HS-27A (cell line): ENCODE measurements around the gene GPR146.

Source experiments
- DNase-seq: peaks from one replicate; pipeline ENCODE4 v3.0.0-alpha.2; 2012; ENCODE audit warnings: low read depth, missing footprints

The GPR146 gene

DNA sequence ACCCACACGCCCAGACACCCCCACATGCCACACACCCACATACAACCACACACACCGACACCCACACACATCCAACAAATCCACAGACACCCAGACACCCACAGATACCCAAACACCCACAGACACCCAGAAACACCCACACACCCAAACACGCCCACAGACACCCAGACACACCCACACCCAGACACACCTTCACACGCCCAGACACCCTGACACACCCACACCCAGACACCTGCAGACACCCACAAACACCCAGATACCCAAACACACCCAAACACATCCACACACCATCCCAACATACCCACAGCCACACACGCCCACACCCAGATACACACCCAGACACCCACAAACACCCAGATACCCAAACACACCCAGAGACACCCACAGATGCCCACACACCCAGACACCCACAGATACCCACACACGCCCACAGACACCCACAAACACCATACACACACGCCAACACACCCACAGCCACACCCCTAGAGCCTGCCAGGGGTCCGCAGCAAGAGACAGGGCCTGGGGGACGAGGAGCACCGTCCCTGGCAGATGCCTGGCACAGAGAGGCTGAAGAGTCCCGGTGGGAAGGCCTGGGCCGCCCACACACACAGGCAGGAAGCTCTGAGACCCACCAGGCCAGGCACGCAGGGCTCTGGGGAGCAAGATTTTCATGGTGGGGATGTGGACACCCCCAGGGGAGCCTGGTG is 32.9 kb upstream of the GPR146 start:
- DNase-seq, result no peak

DNA sequence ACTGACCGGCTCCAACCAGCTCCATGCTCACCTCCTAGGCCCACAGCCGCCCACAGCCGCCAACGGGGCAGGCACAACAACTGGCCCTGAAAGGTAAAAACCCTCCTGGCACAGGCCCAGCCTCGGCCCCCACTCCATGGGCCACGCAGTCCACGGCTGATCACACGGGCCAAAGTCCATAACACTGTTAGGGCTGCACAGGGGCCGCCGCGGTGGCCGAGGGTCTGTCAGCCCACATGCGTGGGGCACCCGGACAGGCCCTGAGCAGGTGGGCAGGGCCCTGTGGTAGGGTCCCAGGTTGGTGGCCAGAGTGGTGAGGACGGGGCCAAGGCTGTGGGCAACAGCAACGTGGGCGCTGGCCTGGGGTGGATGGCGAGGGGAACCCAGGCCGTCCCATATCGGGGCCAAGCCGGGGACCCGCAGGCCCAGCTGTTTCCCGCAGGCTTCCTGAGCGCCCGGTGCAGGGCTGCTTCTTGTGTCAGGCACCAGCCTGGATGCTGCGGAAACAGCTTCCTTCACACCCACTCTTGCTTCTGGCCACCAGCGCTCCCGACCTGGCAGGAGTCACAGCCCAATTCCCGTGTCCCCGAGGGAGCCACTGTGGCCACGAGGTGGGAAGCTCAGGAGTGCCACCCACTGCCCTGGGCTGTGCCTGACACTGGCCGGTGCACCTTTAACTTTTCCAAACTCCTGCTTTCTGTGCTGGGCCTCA is 32.2 kb upstream of the GPR146 start:
- no peak for DNase-seq

DNA sequence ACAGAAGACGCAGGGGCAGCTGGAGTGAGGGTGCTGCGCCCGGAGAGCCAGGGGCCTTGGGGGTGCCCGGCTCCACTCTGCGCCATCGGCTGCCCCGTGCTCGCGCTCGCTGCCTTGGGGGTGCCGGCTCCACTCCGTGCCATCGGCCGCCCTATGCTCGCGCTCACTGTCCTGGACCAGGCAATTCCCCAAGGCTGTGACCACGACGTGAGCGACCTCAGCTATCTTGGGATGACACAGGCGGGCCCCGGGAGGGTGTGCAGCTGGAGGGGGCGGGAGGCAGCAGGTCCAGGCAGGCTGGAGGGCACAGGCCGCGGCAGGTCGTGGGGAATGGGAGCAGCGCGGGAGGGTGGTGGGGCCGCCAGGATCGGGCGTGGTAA is 31.6 kb upstream of the GPR146 start:
- DNase-seq, result no peak

DNA sequence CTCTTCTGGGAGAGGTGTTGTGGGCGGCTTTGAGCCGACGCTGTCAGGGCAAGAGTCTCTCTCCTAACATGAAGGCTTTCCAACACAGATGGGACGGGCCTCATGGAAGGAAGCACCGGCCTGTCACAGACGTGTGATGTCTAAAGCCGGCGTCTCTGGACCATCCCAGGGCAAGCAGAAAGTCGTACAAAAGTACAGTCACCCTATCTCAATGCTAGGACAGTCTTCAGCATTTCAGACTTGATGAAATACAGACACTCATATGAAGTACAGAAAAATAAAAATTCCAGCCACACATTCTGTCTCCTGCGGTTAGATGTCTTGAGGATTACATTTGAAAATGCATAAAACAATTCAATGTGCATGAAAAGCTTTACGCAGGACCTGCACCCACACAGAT is 30.8 kb upstream of the GPR146 start:
- DNase-seq, result no peak

DNA sequence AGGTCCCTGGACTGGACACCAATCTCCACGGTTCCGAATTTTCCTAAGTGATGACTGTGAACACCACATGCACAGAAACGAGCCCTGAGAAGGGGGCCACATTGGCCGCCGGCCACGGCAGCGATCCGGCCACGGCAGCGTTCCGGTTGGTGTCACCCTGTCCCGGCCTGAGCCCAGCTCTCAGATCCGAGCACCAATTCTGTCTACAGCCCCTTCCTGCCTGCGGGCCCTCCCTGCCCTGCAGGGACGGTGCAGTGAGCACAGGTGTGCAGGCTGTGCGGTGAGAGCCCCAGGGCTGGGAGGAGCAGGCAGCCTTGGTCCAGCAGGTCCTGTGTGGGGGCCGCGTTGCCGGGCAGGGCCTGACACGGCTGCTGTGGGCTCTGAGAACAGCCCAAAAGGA is 29.7 kb upstream of the GPR146 start:
- DNase-seq, result no peak

DNA sequence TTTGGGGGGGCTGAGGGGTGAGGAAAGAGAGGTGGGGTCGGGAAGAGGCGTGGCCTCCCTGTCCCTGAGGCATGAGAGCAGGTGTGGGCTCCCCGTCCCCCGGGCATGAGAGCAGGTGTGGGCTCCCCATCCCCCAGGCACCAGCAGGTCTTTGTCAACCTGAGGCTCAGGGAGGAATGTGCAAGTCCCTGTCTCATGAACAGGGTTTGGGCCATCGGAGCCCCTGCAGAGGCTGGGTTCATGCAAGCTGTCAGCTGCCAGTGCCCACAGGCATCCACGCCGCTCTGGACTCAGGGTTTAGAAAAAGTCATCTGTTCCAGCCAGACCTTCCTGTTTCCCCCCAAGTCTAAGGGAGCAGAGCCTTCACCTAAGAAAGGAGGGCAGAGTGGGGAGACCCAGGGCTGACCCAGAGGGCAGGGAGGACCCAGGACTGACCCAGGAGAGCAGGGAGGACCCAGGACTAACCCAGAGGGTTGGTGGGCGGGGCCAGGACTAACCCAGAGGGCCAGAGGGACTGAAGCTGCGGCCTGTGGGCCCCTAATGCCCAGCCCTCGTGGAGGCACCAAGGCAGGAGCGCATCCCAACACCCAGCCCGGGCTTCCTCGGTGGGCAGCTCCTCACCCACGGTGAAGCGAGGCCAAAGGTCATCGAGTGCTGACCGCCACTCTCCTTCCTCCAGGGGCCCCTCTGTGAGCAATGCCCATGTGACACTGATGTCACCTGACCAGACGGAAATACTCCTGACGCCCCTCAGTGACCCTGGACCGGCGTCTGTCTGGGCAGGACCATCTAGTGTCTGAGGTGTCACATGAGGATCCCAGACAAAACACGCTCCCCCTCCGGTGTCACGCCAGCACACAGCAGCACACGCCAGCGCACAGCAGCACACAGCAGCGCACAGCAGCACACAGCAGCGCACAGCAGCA is 28.9 kb upstream of the GPR146 start:
- DNase-seq, result no peak

DNA sequence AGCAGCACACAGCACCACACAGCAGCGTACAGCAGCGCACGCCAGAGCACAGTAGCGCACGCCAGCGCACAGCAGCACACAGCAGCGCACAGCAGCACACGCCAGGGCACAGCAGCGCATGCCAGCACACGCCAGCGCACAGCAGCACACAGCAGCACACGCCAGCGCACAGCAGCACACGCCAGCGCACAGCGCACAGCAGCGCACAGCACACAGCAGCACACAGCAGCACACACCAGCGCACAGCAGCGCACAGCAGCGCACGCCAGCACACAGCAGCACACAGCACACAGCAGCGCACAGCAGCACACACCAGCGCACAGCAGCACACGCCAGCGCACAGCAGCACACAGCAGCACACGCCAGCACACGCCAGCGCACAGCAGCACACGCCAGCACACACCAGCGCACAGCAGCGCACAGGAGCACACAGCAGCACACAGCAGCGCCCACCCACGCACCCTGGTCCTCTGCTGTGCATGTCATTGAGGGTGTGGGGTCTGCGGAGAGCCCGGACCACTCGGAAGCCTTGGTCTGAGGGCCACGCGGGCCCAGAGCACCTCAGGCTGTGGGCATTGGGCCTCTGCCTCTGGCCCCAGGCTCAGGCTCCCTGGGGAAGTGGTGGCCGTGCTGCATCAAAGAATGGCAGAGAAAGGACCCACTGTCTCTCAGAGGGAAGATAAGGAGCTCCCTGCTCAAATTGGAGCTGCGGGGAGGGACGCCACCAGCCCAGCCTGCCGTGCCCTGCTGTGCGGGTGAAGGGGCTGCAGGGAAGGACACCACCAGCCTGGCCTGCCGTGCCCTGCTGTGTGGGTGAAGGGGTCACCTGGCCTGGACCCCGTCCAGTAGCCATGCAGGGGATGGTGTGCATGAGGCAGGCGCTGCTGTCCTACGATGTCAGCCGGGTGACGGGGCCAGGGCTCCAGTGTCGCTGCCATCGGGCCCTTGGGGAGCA is 27.5 kb upstream of the GPR146 start:
- no peak for DNase-seq

DNA sequence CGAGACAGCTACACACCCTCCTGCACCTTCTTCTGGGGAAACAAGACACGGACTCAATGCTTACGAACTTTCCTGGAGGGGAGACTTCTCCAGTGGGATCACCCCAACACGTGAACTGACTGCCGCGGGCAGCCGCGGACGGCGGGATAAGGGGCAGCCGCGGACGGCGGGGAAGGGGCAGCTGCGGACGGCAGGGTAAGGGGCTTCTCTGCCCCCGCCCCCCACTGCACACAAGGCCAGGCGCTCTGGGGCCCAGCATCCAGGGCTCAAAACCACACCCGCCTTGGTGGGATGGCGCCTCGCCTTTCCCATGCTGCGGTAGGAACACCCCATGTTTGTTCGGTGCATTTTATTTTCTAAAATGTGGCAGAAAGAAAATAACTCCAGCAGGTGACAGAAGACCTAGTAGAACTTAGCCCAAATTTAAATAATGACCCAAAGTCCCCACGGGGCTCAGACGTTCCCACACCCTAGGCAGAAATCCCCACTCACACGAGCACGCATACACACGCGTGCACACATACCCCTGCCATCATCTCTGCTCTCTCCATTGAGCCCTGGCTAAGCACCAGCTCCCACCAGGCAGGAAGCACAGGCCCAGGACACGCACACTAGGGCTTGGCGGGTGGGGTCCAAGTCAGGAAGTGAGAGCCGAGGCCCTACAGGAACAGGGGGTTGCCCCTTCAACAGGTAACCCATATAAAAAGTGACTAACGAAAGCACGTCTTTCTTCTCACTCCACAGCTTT is 26.6 kb upstream of the GPR146 start:
- no peak for DNase-seq

DNA sequence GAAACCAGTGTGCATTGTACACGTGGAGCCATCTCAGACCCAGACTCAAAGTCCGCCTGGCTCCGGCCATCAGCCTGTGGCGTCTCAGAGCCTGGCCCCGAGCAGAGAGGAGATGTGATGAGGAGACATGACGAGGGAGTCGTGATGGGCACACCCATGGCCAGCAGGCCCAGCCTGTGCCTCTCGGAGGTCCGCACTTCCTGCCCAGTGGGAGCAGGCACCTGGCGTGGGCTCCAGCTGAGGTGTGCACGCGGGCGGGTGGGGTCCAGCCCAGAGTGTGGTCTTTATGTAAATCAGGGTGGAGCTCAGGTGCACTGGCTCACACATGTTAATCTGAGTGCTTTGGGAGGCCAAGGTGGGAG is 26.0 kb upstream of the GPR146 start:
- no peak for DNase-seq

DNA sequence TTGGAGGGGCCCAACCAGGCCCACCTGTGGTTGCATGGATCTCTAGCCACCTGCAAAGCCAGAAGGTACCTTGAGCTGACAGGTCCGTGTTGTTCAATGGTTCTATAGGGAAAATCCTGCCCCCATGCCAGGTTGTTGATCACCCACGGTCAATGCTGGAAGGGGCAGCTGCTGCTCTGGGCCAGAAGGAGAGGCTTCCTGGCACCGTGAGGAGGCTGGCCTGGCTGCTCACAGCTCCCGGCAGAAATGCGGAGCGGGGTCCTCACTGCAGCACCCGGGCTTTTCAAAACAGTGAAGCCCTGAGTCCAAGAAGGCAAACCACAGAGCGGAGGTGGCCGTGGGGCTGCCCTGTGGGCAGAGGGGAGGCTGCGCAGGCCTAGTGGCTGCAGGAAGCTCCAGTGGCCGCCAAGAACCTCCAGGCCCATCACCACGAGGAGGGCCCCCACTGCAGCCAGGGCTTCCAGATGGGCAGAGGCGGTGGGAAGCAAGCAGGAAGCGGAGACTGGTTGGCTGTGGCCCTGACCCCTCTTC is 25.0 kb upstream of the GPR146 start:
- DNase-seq, result no peak

DNA sequence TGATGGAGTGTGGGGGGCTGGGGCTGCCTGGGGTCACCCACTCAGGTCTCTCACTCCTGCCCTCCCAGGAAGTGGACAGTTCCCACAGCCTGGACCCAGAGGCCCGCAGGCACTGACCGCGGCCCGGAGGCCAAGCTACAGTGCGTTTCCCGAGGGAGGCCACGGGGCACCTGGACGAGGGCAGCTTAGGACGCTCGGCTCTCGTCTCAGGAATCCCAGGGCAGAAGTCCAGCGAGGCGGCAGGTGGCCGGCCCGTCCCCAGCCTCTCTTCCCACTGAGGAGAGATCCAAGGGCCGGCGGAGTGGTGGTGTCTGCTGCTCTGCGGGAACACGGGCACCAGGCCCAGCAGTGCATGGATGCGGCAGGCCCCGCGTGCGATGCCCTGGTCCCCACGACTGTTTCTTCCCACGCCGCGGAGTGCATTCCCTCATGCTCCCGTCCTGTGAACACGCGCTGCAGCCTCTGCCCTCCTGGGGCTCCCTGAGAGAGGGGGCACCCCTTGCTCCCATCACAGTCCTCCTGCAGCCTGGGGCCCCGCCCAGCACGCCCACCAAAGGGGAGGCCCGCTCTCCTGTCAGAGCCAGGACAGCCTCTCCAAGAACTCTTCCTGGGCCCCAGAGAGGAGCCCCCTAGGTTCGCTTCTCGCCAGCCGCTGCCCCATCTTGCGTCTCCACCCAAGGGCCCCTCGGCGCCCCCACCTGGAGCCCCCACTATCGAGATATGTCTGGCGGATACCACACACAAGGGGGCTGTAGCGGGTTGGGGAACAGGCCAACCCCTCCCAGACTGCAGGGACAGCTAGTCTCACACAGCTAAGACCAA is 24.3 kb upstream of the GPR146 start:
- DNase-seq, result no peak

DNA sequence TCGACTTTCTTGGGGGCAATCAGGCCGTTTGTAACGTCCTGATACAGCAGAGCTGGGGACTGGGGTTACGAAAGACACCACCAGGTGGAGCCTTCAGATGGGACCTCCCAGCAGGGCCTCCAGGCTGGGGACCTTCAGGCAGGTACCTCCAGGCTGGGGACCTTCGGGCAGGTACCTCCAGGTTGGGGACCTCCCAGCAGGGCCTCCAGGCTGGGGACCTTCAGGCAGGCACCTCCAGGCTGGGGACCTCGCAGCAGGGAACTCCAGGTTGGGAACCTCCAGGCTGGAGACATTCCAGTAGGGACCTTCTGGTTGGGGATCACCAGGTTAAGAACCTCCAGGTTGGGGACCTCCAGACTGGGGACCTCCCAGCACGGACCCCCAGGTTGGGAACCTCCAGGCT is 23.5 kb upstream of the GPR146 start:
- no peak for DNase-seq

DNA sequence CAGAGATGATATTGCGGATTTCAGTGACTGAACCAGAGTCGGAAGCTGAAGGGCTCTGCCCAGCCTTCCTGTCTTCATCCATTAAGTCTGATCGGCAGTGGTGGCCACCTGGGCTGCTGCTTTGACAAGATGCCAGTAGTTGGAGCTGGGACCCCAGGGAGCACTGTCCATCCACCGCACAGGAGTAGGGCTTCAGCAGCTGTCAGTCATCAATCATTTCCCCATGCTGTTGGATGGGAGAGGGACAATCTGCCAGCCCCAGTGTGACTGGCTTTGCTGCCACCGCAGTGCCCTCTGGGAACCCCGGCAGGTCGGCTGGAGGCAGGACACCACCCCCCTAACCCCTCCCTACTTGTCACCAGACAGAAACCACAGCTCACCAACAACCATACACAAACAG is 23.0 kb upstream of the GPR146 start:
- DNase-seq, result no peak

DNA sequence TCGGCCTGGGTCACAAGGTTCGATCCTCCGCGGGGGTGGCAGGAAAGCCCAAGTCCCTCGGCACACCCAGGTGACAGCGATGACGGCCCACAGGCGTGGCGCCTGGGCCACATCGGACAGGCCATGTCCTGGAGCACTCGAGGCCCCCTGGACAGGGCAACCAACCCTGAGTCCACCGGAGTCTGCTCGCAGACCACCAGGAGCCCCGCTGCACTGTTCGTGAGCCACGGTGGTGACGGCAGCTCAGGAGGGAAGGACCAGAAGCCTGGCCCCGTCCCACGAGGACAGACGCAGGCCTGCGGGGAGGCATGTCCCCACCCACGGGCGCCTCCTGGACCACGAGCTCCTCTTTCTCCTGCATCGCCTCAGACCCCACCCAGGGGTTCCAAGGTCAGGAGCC is 22.4 kb upstream of the GPR146 start:
- no peak for DNase-seq

DNA sequence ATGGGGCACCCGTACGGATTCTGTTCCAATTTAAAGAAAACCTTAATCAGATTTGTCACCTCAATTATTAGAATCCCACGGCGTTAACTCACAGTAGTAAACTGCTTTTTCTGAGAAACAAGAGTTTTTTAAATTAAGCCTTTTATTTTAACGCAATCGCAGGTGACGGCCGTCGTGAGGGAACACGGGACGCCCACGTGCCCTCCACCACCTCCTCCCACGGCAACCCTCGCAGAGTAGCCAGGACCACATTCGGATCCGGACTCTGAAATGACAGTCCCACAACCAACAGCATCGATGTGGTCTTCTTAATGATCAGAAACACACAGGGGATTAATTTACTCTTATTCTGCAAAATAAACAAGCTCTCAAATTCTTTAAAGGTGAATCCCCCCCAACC is 22.0 kb upstream of the GPR146 start:
- DNase-seq, result no peak

DNA sequence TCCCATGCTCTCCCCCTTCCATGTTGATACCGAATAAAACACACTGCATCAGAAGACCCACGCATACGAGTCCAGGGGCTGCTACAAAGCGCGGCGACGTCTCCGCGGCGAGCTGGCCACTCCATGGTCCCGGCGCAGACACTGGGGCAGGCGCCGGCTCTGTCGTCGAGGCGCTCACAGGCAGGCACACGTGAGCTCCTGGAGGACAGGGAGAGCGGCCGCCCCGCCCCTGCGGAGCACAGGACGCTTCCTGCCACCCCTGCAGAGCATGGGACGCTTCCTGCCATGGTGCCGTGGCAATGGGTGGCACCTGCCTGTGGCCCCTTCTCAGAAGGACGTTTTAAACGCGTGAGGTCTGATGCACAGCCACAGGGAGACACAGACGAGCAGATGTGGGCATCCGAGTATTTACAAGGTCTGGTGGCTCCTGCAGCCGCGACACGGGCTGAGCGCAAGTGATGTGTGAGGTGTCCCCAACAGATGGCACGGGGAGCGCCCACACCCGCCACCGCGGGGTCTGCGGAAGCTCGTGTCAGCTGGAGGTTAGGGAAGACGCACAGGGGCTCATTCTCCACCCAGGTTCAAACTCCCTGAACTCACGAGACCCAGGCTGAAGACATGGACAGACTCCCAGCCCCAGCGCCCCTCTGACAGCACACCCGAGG is 21.4 kb upstream of the GPR146 start:
- DNase-seq, result no peak

DNA sequence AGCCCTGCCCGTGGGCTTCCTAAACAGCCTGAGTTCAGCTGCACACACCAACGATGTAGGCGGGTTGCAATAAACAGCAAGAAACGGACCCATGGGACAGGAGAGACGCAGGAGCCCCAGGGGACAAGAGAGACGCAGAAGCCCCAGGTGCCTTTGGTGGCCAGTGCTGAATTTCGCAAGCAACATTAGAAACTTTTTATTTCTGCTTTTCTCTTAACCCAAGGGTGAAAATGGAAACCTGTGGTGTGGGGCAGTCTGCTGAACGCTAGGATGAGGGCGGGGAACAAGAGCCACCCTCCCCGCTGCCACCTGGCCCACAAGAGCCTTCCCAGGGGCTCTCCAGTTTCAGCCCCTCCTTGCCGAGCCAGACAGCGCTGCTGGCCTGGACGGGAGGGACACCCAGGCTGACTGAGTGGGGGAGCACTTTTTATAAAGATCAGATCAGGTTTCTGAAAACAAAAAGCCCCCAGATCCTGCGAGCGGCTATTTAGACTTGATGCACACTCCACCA is 20.0 kb upstream of the GPR146 start:
- DNase-seq, result no peak

DNA sequence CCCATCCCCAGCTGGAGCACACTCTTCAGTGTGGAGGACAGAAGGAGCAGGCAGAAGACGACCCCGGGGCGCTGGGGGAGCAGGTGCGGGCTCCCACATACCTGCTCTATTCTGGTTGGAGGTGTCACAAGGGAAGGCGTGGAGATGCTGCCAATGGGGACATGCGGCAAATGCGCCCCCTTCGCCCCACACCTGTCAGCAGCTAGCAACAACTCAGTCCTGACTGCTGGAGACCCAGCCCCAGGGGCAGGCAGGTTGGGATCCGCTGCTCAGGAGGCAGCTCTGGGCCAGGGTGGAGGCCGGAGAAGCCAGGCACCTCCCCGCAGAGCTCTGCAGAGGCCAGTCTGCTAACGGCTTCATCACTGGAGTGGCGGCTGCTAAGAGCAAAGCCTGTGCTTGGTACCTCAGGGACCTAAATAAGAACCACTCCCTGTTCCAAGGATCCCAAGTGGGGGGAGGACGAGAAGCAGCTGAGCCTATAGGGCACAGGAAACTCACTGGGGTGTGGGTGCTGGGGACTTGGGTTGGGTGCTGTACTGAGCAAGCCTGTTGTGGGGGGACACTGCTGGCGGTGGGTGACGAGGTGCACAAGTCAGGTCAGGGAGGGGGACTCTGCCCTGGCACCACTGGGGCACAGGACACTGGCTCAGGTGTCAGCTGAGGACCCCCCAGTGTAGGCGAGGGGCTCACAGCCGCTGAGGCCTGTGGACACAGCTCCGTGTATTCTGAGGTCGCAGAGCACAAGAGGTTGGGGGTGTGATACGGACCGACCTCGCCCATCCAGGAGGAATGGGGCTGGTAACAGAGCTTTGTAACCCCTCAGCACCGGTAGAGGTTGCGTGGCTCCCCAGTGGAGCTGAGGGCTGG is 19.2 kb upstream of the GPR146 start:
- DNase-seq, result no peak
